GM18519 (cell line): ENCODE data around the gene ADAMTSL5.
"Not testable (repeated sequence)": the region's sequence is repeated elsewhere in the genome, so short reads cannot be mapped to it uniquely, and the experiment has no call there.

Experiments
- ATAC-seq: cut with Tn5 transposase; IDR thresholded peaks from one replicate; pipeline ENCODE4 v1.9.1; 2021; ENCODE audit warnings: mild to moderate bottlenecking, moderate library complexity; ENCODE audit not compliant: unreplicated experiment, low FRiP score

Gene ADAMTSL5

DNA sequence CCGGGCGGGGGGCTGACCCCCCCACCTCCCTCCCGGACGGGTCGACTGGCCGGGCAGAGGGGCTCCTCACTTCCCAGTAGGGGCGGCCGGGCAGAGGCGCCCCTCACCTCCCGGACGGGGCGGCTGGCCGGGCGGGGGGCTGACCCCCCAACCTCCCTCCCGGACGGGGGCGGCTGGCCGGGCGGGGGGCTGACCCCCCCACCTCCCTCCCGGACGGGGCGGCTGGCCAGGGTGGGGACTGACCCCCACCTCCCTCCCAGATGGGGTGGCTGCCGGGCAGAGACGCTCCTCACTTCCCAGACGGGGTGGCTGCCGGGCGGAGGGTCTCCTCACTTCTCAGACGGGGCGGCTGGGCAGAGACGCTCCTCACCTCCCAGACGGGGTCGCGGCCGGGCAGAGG, 13.6 kb downstream of the ADAMTSL5 start:
- not testable (repeated sequence) for ATAC-seq

DNA sequence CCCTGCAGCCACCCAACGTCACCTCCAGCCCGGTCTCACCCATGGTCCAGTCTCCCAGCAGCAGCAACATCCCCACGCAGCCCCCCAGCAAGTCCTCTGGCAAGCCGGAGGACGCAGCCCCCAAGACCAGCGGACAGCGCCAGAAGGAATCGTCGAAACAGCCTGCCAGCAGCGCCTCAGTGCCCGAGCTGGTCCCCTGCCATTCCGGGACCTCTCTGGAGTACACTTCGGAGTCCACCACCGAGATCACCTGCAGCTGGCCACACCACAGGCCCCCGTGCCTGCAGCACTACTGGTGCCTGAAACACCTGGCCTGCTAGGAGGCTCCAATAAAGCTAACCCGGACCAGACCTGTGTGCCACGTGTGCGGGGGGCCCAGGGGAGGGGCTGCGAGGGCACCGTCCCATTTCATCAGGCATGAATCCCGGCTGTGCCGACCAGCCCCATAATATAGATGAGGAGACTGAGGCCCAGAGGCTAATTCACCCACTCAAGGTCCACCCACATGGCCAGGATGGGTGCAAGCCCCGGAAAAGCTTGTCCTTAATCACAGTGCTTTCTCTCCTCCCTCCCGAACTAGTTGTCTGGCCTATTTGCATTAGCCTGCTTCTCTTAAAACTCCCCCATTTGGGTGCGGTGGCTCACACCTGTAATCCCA, 15.1 kb downstream of the ADAMTSL5 start:
- no peak for ATAC-seq

DNA sequence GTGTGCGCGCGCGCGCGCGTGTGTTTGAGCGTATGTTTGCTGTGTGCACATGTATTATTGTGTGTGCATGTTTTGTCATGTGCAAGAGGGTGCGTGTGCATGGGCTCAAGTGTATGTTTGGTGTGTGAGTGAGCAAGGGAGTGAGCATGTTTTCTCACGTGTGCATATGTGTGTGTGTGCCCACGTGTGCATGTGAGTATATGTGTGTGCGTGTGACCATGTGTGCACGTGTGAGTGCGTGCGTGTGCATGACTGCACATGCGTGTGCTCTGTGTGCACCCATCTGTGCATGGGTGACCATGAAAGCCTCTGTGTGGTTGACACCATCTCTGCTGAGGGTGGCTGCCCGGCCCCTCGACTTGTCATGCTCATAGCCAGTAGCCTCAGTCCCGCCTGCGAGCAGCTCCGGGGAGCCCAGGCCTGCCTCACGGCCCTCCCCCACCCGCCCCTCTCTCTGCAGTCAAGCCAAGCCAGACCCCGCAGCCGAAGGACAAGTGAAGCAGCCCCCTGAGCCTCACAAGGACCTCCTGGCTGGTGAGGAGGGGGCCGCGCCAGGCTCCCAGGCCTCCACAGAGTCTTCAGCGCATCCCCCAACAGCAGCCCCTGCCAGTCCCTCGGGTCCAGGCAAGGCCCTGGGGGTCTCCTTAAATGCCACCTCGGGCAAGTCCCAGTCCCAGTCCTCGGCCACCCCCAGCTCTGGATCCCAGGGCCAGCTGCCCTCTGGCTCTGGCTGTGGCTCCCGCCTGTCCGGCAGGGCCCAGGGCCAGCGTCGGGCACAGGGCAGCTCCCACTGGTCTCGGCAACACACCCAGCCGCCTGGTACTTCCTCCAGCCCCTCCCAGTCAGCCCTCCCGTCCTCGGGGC, 15.9 kb downstream of the ADAMTSL5 start:
- ATAC-seq: no peak

DNA sequence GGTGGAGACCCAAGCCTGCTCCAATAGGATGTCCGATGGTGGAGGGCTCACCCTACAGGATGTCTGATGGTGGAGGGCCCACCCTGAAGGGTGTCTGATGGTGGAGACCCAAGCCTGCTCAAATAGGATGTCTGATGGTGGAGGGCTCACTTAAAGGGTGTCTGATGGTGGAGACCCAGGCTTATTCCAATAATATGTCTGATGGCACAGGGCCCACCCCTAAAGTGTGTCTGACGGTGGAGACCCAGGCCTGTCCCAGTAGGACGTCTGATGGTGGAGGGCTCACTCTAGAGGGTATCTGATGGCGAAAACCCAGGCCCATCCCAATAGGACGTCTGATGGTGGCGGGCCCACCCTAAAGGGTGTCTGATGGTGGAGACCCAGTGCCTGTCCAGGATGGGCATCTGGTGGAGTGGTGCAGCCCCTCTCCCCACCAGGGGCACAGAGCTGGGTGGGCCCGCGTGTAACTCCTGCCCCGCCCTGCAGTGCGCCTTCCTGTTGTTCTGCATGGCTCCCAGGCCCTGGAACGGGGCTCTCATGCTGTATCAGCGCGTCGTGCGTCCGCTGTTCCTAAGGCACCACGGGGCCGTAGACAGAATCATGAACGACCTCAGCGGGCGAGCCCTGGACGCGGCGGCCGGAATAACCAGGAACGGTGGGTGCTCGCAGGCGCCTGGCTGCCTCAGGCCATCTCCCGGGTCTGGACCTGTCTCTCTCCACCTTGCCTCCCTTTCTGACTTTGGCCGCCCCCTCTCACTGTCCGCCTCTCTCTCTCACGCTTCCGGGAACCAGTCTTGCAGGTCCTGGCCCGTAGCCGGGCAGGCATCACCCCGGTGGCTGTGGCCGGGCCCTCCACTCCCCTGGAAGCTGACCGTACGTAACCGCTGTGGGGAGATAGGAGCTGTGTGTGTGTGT, 16.8 kb downstream of the ADAMTSL5 start:
- ATAC-seq: no peak

DNA sequence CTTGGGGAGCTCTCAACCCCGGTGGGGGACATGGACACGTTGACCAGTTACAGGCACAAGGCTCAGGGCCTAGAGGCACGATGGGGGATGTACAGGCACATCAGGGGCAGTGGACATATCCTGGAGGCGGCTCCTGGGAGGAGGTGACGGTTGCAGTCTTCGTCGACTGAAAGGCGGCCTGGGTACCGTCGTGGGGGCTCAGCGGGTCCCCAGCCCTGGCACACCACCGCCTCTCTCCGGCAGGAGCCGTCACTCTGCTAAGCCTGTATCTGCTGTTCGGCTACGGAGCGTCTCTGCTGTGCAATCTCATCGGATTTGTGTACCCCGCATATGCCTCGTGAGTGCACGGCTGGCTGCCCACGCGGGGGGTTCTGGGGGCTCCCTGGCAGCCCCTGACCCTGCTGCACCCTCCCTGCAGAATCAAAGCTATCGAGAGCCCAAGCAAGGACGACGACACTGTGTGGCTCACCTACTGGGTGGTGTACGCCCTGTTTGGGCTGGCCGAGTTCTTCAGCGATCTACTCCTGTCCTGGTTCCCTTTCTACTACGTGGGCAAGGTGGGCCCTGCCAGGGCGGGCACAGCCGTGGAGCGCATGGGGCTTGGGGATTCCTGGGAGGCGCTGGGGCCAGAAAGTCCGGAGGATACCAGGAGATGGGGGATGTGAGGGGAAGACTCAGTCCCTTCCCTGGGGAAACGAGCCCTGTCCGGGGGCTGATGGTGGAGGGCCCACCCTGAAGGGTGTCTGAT, 17.6 kb downstream of the ADAMTSL5 start:
- no peak for ATAC-seq

DNA sequence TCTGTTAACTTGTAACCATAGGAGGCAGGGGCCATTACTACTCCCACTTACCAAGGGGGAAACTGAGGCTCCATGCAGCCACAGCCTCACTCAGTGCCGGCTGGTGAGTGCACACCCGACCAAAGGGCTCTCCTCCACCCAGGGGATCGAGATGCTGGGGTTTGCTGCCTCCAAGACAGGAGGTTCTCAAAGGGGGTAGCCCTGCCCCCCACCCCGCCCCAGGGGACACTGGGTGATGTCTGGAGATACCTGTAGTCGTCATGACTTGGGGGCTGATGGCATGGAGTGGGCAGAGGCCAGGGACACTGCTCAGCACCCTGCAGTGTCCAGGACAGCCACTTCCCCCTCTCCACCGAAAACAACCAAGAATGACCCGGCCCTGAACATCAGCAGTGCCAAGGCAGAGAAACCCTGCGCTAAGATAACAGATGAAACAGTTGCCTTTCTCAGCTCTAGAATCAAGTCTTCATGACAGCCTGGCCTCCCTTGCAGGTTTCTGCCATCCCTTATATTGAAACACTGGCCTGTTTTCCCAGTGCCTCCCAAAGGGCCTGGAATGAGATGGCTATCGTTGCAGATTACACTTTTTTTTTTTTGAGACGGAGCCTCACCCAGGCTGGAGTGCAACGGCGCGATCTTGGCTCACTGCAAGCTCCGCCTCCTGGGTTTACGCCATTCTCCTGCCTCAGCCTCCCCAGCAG, 18.6 kb downstream of the ADAMTSL5 start:
- ATAC-seq: no peak

DNA sequence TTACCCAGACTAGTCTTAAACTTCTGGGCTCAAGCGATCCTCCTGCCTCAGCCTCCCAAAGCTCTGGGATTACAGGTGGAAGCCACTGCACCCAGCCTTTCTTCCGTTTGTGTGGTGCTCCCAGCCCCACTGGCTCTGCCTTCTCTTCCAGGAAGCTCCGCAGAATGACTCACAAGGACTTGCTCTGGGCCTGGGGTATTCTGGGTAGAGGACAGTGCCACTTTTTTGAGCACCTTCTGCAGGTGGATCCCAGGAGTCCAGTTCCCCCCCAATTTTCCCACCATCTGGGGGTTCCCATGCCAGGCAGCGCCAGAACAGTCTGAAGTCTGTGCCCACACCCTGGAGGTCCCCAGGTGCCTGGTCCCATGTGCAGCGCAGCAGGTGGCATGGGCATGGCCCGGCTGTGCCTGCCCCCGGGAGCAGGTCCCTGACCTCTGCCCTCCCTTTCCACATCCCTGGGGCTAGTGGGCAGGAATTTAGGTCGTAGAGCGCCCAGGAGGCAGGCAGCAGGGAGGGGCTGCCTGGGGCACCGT, 20.3 kb downstream of the ADAMTSL5 start:
- ATAC-seq: no peak

DNA sequence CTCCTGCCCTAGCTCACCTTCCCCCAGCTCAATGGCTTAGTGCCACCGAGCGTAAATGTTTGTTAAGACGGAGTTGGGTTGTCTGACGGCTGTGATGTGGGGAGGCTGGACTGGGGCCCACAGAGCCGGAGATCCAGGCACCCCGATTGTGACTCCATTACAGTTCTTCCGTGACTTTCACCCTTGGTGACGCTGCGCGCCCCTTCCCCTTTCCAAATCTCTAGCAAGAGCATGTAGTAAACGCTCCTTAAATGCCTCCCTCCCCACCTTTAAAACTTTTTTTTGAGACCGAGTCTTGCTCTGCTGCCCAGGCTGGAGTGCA, 21.0 kb downstream of the ADAMTSL5 start:
- no peak for ATAC-seq

DNA sequence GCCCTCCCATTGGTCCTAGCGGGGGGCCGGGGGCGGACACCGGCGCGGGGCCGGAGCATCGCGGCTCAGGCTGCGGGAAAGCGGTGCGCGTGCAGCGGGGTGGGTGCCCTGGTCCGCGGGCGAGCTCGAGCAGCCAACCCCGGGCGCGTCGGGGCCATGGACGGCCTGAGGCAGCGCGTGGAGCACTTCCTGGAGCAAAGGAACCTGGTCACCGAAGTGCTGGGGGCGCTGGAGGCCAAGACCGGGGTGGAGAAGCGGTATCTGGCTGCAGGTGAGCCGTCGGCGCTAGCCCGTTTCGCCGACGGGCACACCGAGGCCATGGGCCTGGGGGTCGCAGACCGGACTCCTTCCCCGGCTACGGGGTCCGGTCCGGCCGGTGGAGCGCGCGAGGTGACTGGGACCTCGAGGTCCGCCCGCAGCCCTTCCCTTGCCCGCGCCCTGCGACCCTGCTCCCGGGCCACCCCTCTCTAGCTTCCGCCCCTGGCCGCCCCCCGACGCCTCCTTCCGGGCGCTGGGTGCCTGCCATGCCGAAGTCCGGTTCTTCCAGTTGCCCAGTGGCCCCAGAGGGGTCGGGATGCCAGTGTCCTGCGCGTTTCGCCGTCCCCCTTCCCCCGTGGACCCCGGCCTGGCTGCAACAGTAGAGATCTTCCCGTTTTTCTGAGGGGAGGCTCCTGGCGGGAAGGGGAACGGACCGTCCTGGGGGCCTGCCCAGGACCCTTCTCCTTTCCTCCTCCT, 21.5 kb downstream of the ADAMTSL5 start, which contains the start of gene REEP6:
TSS of gene REEP6 (plus strand) at position 68 of the 735 bp plus-strand sequence. CDS start at position 157, 89 bp downstream.
- ATAC-seq: no peak

DNA sequence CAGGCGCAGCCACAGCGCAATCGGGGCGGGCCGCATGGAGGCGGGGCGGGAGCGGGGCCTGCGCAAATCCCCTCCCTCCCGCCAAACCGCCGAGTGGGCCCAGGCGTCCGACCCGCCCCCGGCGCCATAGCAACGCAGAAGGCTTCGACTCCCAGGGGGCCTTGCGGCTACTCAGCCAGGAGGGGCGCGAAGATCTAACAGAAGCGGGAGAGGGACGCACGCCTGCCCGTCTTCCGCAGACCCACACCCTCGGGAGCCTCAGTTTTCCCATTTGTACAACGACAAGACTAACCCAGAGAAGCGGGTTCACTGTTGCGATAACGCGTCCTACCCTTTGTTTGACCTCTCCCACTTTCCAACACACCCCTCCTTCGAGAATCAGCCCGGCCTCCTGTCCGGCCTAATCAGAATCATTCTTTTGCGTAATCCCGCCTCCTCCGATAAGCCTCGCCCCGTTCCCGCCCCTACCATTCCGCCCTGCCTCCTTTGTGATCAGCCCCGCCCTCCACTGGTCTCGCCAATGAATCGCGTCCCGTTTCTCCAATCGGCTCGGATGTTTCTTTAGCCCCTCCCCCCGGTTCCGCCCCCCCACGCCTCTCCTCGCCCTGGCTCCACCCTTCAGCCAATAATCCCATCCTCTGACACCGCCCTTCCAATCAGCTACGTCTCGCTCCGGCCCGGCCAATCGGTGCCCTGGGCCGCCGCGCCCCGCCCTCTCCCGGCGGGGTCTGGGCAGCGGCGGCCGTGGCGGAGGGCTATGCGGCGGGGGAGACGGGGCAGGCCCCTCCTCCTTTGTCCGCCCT, 22.3 kb downstream of the ADAMTSL5 start, which contains the start of gene PCSK4:
TSS of gene PCSK4 (minus strand) at position 40 of the 803 bp plus-strand sequence. CDS start at position 36, 4 bp downstream.
- peak; percentile 77 for ATAC-seq

DNA sequence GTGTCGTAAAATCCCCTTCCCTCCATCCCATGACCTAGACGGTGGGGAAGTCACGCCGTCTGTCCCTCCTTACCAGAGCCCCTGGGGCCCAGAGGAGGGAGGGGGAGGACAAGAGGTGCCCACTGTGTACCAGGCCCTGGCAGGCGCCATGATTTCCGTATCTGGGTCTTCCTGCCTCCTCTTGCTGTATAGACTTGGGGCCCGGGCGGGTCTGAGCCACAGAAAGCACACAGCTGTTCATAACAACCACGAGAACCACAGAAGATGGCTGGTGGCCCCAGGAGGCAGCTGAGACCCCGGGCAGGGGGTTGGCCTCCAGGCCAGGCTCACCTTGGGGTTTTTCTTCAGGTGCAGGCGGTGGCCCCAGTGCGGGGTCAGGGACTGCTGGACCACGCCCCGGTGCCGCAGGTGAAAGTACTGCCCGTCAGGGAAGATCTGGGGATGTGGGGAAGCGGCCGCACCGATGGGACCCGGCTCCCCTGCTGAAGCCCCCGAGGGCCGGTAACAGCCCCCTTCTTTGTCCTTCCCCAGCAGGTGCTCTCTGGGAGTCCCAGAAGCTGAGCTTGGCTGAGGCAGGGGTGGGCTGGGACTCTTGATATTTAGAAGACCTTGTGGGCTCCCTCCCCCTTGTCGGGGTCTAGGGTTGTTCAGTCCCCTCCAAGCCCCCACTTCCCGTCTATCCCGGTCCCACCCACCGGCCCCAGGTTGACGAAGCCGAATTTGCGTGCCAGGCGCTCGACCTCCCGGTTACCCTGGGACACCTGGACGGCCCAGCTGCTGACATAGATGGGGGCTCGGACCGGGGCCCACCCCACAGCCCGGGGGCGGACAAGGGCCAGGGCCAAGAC, 23.1 kb downstream of the ADAMTSL5 start:
- no peak for ATAC-seq

DNA sequence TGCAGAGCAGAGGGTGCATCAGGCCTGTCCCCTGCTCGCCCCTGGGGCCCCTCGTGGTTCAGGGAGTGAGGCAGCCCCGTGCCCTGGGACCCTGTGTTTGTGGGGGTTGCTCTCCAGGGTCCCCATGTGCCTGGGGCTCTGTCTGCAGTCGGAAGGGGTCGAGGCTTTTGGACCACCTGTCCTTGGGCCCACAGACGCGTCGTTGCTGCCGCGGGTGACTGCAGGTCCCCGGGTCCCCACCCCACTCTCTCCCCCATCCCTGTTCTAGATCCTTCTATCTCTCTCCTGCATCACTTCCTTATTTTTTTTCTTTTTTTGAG, 24.6 kb downstream of the ADAMTSL5 start:
- ATAC-seq: no peak

DNA sequence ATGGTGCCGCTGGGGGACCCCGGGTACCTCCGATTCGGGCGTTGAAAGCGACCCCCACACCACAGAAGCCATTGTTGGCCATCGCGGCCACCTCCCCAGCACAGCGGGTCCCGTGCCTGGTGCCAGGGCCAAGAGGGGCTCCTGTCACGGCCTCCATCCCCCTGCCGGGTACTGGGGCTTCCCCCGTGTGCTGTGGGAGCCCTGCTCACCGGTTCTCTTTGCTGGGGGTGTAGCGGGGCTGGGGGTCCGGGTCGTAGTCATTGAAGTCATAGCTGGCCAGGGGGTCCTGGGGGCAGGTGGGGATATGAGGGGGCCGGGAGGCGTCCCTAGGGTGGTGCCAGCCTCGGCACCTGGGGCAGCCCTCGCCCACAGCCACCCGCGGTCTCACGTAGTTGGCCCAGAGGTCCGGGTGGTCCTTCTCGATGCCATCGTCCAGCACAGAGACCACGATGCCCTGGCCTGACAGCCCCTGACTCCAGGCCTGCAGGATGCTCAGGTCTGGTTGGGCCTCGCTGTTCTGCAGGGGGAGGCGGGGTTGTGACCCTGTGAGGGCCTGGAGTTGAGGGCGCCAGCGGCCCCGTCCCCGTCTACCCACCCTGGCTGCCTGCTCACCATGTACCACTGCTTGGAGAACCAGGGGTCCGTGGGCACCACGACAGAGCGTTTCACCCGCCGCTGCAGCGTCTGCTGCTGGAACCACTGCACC, 25.1 kb downstream of the ADAMTSL5 start:
- ATAC-seq: no peak

DNA sequence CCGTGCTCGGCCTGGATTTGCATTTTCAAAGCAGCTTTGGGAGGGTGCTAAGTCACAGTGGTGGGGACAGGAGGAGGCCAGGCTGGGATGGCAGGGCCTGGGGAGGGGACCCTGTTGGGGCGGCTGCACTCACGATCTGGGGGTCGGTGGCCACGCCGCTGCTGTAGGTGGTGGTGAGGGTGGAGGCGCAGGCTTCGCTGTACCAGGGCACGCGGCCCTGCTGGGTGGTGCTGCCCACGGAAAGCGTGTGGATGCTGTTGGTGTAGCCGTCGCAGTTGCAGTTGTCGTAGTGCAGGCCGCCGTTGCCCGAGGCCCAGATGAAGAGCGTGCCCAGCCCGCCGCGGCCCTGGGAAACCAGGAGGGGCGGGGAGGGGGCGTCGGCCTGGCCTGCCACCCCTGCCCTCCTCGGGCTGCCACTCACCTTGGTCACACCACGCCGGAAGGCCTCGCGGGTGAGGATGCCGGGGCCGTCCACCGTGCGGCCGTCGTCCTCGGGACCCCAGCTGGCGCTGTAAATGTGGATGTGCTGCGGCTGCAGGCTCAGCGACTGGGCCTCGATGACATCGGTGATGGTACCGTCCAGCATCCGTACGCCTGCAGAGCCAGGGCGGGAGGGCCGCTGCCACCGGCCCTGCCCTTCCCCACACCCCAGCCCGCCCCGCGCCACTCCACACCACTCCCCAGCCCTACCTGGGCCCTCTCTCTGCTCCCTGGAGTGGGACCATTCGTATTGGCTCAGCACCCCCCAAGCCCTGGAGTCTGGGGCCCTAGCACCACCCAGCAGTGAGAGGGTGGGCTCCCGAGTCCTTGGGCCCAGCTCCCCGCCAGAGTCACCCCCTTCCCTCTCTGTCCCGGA, 25.9 kb downstream of the ADAMTSL5 start:
- no peak for ATAC-seq

DNA sequence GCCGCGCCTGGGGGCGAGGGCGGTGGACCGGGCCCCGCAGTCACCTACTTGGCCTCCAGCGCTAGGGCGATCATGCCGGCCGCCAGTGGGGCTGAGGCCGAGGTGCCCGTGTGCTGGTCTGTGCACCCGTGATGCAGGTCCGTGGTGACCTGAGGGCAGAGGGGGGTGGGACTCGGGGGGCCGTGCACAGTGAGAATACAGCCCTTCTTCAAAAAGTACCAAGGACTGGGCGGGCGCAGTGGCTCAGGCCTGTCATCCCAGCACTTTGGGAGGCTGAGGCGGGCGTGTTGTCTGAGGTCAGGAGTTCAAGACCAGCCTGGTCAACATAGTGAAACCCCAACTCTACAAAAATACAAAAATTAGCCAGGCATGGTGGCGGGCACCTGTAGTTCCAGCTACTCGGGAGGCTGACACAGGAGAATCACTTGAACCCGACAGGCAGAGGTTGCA, 28.8 kb downstream of the ADAMTSL5 start:
- ATAC-seq: no peak
